HEK293T (cell line): Measurements from ENCODE around the gene PRCP.

Experiments used
- CTCF ChIA-PET: fragments of 350-600 bp; formaldehyde crosslinking; extraction: SDS; loops from one replicate; lab custom pipeline; 2021; ENCODE audit warnings: antibody characterized with exemption, inconsistent platforms; lab: Yijun Ruan, JAX
- POLR2A ChIA-PET: fragments of 350-600 bp; formaldehyde crosslinking; extraction: SDS; loops from one replicate; lab custom pipeline; 2020; ENCODE audit warnings: antibody characterized with exemption, inconsistent platforms; lab: Yijun Ruan, JAX
- DNase-seq: peaks from one replicate; pipeline ENCODE4 v3.0.0; 2012; ENCODE audit warnings: mixed read lengths; ENCODE audit errors: extremely low spot score
- ARNT ChIP-seq: fragments of 450-650 bp; IDR thresholded peaks from 2 replicates; pipeline ENCODE4 v1.6.1; 2017; ENCODE audit warnings: mild to moderate bottlenecking
- BHLHE40 ChIP-seq: fragments of 450-650 bp; IDR thresholded peaks from 2 replicates; pipeline ENCODE4 v1.6.1; 2016; ENCODE audit warnings: mild to moderate bottlenecking, moderate library complexity, borderline replicate concordance
- CTBP1 ChIP-seq: fragments of 450-650 bp; IDR thresholded peaks from 2 replicates; pipeline ENCODE4 v1.6.1; 2016; ENCODE audit warnings: borderline replicate concordance
- ELF4 ChIP-seq: fragments of 450-650 bp; IDR thresholded peaks from 2 replicates; pipeline ENCODE4 v1.6.1; 2017; ENCODE audit warnings: antibody characterized with exemption
- FOXA1 ChIP-seq: fragments of 450-650 bp; IDR thresholded peaks from 2 replicates; pipeline ENCODE4 v1.6.1; 2016; ENCODE audit warnings: mild to moderate bottlenecking
- FOXK2 ChIP-seq: fragments of 450-650 bp; IDR thresholded peaks from 2 replicates; pipeline ENCODE4 v1.6.1; 2016; ENCODE audit warnings: mild to moderate bottlenecking
- FOXM1 ChIP-seq: fragments of 450-650 bp; IDR thresholded peaks from 2 replicates; pipeline ENCODE4 v1.6.1; 2017; ENCODE audit warnings: mild to moderate bottlenecking, borderline replicate concordance
- HDGF ChIP-seq: fragments of 450-650 bp; IDR thresholded peaks from 2 replicates; pipeline ENCODE4 v1.6.1; 2017; ENCODE audit warnings: antibody characterized with exemption, borderline replicate concordance
- L3MBTL2 ChIP-seq: fragments of 450-650 bp; conservative IDR thresholded peaks from 2 replicates; pipeline ENCODE4 v1.6.1; 2016; ENCODE audit warnings: mild to moderate bottlenecking
- LEF1 ChIP-seq: fragments of 450-650 bp; IDR thresholded peaks from 2 replicates; pipeline ENCODE4 v1.6.1; 2017; ENCODE audit warnings: mild to moderate bottlenecking, borderline replicate concordance
- NFRKB ChIP-seq: fragments of 450-650 bp; IDR thresholded peaks from 2 replicates; pipeline ENCODE4 v1.6.1; 2016; ENCODE audit warnings: mild to moderate bottlenecking, moderate library complexity
- SP1 ChIP-seq: fragments of 450-650 bp; IDR thresholded peaks from 2 replicates; pipeline ENCODE4 v1.6.1; 2017
- SUZ12 ChIP-seq: fragments of 450-650 bp; IDR thresholded peaks from 2 replicates; pipeline ENCODE4 v1.6.1; 2016; ENCODE audit warnings: mild to moderate bottlenecking
- TARDBP ChIP-seq: fragments of 450-650 bp; IDR thresholded peaks from 2 replicates; pipeline ENCODE4 v1.6.1; 2016
- ZNF384 ChIP-seq: fragments of 450-650 bp; IDR thresholded peaks from 2 replicates; pipeline ENCODE4 v1.6.1; 2016
- TF ChIP-seq, protein P1 (sequence below): fragments of 450-650 bp; IDR thresholded peaks from 2 replicates; pipeline ENCODE4 v1.6.1; 2016

The PRCP gene

DNA sequence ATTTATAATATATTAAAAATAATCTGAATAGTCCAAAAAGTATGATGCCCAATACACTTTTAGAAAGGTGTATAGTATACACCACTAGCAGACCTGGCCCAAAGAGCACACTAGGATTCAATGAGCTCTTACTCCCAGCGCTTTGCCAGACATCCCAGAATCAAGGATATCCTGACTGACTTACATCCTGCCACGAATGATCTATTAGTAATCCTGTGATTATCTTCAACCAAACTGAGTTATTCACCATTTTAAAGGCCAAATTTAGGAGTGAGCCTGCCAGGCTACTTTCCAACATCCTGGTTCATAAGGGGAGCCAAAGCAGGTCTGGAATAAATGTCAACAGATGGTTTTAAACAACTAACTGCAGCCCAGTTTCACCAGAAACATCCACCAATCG, 105.7 kb downstream of the PRCP start:
- TF ChIP-seq ZNF384 (no peak), CTBP1 (no peak), ARNT (no peak), LEF1 (no peak), ELF4 (no peak), SP1 (no peak), NFRKB (no peak), TARDBP (no peak), SUZ12 (no peak), BHLHE40 (no peak), HDGF (no peak), FOXK2 (no peak), FOXM1 (no peak), FOXA1 (no peak), L3MBTL2 (no peak)
- TF ChIP-seq, protein P1, sequence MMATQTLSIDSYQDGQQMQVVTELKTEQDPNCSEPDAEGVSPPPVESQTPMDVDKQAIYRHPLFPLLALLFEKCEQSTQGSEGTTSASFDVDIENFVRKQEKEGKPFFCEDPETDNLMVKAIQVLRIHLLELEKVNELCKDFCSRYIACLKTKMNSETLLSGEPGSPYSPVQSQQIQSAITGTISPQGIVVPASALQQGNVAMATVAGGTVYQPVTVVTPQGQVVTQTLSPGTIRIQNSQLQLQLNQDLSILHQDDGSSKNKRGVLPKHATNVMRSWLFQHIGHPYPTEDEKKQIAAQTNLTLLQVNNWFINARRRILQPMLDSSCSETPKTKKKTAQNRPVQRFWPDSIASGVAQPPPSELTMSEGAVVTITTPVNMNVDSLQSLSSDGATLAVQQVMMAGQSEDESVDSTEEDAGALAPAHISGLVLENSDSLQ: no peak
- ChIA-PET POLR2A (no interaction called here), CTCF (no interaction called here)
- DNase-seq: no peak

DNA sequence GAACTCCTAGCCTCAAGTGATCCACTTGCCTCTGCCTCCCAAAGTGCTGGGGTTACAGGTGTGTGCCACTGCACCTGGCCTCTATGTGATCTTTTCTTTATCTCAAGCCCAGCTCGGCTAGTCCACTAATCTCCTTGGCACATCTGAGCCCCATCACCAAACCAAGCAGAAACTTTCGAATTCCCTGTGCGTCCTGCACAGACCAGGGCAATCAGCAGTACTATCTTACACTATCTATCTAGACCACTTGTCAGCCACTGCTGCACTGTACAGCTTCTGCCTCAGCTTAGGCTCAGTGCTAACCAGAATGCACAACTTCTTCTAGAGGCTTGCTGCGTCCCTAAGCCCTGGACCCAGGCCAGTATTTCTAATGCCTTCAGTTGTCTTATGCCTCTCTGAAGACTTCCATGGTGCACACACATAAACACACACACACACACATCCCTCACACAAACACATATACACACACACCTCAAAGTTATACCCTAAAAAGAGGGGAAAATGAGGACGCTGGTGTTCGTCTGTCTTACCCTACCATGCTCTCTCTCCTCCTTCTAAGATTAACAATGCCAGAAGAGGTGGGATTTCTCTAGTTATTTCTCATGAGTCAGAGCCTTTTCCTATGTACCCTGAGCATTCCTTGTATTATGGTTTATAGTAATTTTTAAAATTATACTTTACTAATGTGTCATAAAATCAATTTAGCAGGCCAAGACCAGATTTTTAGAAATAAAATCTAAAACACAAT, 107.2 kb downstream of the PRCP start:
- CTCF ChIA-PET: no interaction called here
- DNase-seq: no peak
- POLR2A ChIA-PET: no interaction called here
- no peak for TF ChIP-seq CTBP1
- no peak for TF ChIP-seq HDGF
- no peak for TF ChIP-seq SUZ12
- no peak for TF ChIP-seq ELF4
- no peak for TF ChIP-seq L3MBTL2
- no peak for TF ChIP-seq ZNF384
- no peak for TF ChIP-seq ARNT
- TF ChIP-seq SP1: no peak
- no peak for TF ChIP-seq FOXM1
- no peak for TF ChIP-seq BHLHE40
- no peak for TF ChIP-seq FOXA1
- no peak for TF ChIP-seq TARDBP
- TF ChIP-seq FOXK2: no peak

DNA sequence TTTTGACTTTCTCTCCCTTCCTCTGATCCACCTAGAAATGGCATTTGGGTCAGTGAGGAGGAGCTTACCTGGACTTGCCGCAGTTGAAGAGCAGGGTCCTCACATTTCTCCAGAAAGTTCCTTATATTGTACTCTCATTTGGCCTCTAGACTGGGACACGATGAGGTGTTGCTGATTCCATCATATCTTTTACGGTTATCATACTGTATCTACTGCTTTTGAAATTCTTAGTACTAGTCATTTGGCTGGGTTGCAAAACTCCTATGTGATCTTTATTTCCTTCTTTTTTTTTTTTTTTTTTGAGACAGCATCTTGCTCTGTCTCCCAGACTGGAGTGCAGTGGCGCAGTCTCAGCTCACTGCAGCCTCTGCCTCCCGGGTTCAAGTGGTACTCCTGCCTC, 107.9 kb downstream of the PRCP start:
- no peak for DNase-seq
- CTCF ChIA-PET: no interaction called here
- no peak for TF ChIP-seq FOXA1
- no peak for TF ChIP-seq FOXM1
- no peak for TF ChIP-seq CTBP1
- TF ChIP-seq ZNF384: no peak
- no peak for TF ChIP-seq TARDBP
- TF ChIP-seq ARNT: no peak
- no peak for TF ChIP-seq FOXK2
- no peak for TF ChIP-seq SP1
- no peak for TF ChIP-seq L3MBTL2
- no peak for TF ChIP-seq LEF1
- no peak for TF ChIP-seq HDGF
- TF ChIP-seq NFRKB: no peak
- TF ChIP-seq ELF4: no peak
- no peak for TF ChIP-seq BHLHE40
- no peak for TF ChIP-seq SUZ12
- TF ChIP-seq, protein P1: no peak
- POLR2A ChIA-PET: no interaction called here

DNA sequence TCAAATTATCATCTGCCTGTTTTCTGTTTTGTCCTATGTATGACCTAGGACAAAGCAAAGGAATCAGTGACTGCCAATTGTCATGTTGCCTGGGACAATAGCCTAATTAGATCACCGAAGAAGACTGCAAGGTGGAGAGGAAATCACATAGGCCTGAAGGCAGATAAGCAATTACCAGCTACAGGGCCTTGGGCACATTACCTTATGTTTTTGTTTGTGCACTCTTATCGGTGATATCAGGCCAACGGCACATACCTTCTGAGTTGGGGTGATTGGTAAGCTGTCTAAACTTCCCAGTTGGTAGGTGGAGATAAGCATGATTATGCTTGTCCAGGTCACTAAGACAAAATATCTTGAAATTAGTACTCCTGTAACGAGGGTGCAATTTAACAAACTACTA, 108.5 kb downstream of the PRCP start:
- ChIA-PET POLR2A (no interaction called here), CTCF (no interaction called here)
- DNase-seq: no peak
- TF ChIP-seq ZNF384 (no peak), LEF1 (no peak), SUZ12 (no peak), SP1 (no peak), FOXM1 (no peak)

DNA sequence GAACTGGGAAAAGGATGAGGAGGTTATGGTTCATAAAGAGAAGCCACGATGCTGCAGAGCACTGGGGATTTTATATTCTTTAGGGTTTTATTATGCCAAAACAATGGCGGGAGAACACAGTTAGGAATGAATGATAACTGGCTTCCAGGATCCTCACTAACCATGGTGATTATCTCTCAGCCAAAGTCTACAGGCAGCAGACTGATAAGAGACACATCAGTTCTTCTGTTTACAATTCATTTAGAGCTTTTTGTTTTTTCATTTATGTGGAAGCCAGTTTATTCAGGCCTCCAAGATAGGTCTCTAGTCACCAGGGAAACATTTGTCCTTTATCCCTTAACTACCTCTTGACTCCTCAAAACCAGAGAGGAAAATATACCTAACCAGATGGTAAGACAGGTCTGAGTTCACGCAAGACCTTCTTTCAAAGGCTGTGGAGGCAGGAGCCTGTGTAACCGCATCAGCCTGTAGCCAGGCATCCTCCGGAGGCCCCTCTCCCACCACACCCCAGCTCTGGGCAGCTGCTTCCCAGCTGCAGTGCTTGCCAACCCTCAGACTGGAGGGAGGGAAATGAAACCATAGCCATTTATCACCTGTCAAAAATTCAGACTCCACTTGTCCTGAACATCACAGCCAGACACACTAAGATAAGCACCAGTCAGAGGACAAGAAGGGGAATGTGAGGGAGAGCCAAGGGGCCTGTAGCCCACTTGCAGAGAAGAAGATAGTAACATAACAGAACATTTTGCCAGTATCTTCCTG, 109.3 kb downstream of the PRCP start:
- DNase-seq: no peak
- POLR2A ChIA-PET: no interaction called here
- no peak for TF ChIP-seq ELF4
- TF ChIP-seq TARDBP: no peak
- no peak for TF ChIP-seq ARNT
- TF ChIP-seq L3MBTL2: no peak
- TF ChIP-seq FOXM1: no peak
- no peak for TF ChIP-seq NFRKB
- TF ChIP-seq SP1: no peak
- TF ChIP-seq CTBP1: no peak
- no peak for TF ChIP-seq SUZ12
- no peak for TF ChIP-seq FOXK2
- no peak for TF ChIP-seq HDGF
- no peak for TF ChIP-seq BHLHE40
- TF ChIP-seq LEF1: no peak
- no peak for TF ChIP-seq FOXA1
- CTCF ChIA-PET: no interaction called here

DNA sequence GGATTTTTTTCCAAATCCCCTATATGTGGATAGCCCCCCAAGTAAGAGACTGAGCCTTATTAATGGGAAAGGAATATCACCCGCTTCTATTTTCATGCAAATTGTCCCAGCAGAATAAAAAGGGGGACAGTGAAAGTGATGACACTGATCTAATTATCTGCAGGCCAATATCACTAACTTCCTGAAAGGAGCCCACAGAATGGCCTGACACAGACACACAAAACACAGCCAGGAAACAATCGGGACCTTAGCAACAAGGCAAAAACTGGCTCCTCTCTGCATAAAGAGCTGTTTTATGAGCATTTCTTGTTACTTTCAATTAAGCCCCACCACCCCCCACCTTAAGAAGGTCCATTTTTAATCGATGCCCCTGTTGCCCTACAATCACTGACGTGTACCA, 112.2 kb downstream of the PRCP start:
- TF ChIP-seq, protein P1: no peak
- TF ChIP-seq L3MBTL2 (no peak), FOXK2 (no peak), BHLHE40 (no peak), SUZ12 (no peak), NFRKB (no peak), SP1 (no peak), ZNF384 (no peak), FOXA1 (no peak), ARNT (no peak), LEF1 (no peak)
- ChIA-PET CTCF (interaction anchor here (2.4 kb wide), 1 partner anchor 13 kb away, joined by 10 read pairs; no protein-coding TSS in a partner anchor), POLR2A (no interaction called here)
- no peak for DNase-seq
